ENCODE results near the gene PTDSS2.
"Not testable (repeated sequence)": the region's sequence is repeated elsewhere in the genome, so short reads cannot be mapped to it uniquely, and the experiment has no call there.

Gene PTDSS2

DNA sequence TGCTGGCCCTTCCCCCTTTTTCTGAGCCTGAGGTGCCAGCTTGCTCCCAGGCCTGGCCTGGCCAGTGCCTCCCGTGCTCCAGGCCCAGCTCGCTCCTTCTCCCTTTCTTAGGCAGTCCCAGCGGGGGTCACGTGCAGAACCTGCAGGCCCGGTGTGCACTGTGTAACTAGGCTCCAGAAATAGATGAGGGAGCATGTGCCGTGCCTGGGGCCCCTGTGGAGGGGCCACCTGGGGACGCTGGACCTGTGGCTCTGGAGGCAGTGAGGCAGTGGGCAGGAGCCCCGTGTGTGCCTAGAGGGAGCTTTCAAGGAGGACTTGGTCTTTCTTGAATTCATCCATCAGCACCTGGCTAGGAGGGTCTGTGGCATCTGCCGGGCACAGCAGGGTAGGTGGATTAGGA, 11.5 kb downstream of the PTDSS2 start:
- no peak for DNase-seq
- in situ Hi-C loops (cut with MboI; ENCODE audit: low pct_unique_long_range_greater_than_20kb, low sequenced_read_pairs) = no loop called here

DNA sequence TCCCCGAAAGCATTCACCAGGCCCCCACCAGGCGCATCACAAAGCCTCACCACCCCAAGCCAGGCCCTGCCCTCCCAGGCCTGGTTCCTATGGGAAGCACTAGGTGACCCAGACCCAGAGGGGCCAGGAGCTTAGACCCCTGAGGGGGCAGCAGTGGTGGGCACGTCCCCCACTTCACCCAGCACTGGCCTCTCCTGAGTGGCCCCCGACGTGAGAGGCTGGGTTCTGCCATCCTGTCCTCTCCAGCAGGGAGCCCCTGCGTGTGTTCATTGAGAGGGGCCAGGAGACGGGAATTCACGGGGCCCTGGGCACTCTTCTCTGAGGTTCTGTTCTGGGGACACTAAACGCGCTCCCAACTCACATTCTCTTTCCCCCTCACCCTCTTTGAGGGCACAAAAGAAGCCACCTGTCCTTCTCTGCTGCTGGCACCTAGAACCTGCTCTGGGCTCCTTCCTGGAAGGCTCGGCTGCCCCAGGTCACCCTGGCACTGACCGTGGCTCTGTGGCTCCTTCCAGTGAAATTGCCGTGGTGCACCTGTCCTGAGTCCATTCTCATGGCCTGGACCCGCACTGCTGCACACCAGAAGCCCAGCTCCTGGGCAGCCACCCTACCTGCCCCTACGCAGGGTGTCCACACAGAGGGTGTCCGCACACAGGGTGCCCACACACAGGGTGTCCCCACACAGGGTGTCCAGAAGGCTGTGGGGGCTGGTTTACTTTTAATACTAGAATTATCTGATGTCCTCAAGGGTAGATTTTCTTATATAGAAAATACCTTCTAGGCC, 12.2 kb downstream of the PTDSS2 start:
- in situ Hi-C loops (cut with MboI; ENCODE audit: low pct_unique_long_range_greater_than_20kb, low sequenced_read_pairs) = no loop called here
- no peak for DNase-seq

DNA sequence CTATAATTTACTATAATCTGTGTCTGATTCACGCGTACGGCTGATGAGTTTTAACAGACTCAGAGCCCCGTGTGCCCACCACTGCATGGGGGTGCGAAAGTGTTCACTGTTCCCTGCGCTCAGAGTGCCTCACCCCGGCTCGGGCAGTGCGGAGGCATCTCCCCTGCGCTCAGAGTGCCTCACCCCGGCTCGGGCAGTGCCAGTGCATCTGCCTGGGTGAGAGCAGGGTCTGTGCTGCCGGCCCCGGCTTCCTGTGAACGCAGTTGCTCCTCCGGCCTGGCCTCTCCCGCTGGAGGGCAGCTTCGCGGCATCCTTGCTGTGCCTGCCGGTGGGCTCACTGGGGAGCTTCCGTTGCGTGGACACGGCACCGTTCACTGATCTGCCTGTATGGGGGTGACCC, 14.2 kb downstream of the PTDSS2 start:
- DNase-seq = no peak
- in situ Hi-C loops (cut with MboI; ENCODE audit: low pct_unique_long_range_greater_than_20kb, low sequenced_read_pairs) = no loop called here

GRCh38 chr11:465896-466530, 15.9 kb downstream of the PTDSS2 start:
- in situ Hi-C loops (cut with MboI; ENCODE audit: low pct_unique_long_range_greater_than_20kb, low sequenced_read_pairs) = no loop called here
- DNase-seq = peak; percentile 72

DNA sequence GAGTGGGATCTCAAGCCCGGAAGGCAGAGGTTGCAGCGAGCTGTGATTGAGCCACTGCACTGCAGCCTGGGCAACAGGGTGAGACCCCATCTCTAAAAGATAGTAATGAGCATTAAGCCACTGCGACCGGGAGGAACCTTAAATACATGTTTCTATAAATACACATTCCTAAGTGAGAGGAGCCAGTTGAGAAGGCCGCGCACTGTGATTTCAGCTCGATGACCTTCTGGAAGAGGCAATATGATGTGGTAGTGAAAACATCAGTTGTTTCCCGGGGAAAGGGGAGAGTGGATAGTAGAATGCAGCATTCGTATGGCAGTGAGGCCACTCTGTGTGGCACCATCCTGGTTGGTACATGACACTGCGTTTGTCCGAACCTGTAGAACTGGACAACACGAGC, 18.0 kb downstream of the PTDSS2 start:
- DNase-seq = no peak
- in situ Hi-C loops (cut with MboI; ENCODE audit: low pct_unique_long_range_greater_than_20kb, low sequenced_read_pairs) = no loop called here

DNA sequence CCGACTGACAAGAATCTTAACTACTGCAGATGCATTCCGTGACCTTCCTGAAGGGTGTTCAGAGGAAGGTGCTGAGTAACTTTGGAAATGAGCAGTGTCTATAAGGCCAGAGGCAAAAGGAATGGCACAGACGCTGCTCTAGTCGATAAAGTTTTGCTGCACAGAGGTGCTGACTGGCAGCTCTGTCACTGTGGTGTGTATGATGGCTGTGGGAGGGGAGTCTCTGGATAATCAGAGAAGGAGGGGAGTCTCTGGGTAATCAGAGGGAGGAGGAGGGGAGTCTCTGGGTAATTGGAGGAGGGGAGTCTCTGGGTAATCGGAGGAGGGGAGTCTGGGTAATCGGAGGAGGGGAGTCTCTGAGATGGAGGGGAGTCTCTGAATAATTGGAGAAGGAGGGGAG, 18.4 kb downstream of the PTDSS2 start:
- in situ Hi-C loops (cut with MboI; ENCODE audit: low pct_unique_long_range_greater_than_20kb, low sequenced_read_pairs) = no loop called here
- DNase-seq = no peak

- in situ Hi-C loops (cut with MboI; ENCODE audit: low pct_unique_long_range_greater_than_20kb, low sequenced_read_pairs); DNase-seq: not testable (repeated sequence)
These were observed 19.1 kb downstream of the PTDSS2 start for GRCh38 chr11:469026-469683.

GRCh38 chr11:469684-470560, 19.8 kb downstream of the PTDSS2 start:
- no peak for DNase-seq
- in situ Hi-C loops (cut with MboI; ENCODE audit: low pct_unique_long_range_greater_than_20kb, low sequenced_read_pairs) = no loop called here

DNA sequence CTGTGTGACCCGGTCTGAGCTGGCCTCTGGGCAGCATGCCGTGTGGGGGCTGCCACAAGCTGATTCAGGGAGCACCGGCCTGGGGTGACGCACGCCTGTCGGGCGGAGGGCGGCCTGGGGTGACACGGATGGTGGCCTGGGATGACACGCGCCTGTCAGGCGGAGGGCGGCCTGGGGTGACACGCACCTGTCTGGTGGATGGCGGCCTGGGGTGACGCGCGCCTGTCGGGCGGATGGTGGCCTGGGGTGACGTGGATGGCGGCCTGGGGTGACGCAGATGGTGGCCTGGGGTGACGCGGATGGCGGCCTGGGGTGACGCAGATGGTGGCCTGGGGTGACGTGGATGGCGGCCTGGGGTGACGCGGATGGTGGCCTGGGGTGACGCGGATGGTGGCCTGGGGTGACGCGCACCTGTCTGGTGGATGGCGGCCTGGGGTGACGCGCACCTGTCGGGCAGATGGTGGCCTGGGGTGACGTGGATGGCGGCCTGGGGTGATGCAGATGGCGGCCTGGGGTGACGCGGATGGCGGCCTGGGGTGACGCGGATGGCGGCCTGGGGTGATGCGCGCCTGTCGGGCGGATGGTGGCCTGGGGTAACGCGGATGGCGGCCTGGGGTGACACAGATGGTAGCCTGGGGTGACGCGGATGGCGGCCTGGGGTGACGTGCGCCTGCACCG, 21.5 kb downstream of the PTDSS2 start:
- in situ Hi-C loops (cut with MboI; ENCODE audit: low pct_unique_long_range_greater_than_20kb, low sequenced_read_pairs) = no loop called here
- DNase-seq = no peak

- in situ Hi-C loops (cut with MboI; ENCODE audit: low pct_unique_long_range_greater_than_20kb, low sequenced_read_pairs) = no loop called here
- DNase-seq = no peak
These were observed 22.2 kb downstream of the PTDSS2 start for GRCh38 chr11:472272-472671.

- in situ Hi-C loops (cut with MboI; ENCODE audit: low pct_unique_long_range_greater_than_20kb, low sequenced_read_pairs) = no loop called here
- no peak for DNase-seq
These were observed 22.7 kb downstream of the PTDSS2 start for GRCh38 chr11:472816-473215.

DNA sequence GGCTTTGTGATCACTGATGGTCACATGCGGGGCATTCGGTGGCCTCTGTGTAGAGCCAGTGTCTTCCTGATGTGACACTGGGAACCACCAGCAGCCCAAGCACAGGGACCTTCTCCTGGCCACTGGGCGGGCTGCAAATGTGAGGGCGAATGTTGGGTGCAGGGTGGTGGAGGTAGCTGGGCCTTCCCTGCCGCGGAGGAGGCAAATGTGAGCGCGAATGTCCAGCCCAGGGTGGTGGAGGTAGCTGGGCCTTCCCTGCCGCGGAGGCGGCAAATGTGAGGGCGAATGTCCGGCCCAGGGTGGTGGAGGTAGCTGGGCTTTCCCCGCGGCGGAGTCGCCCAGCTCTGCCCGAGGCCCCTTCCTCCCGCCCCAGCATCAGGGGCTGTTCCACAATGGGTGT, 23.3 kb downstream of the PTDSS2 start:
- no peak for DNase-seq
- in situ Hi-C loops (cut with MboI; ENCODE audit: low pct_unique_long_range_greater_than_20kb, low sequenced_read_pairs) = no loop called here

- no peak for DNase-seq
- in situ Hi-C loops (cut with MboI; ENCODE audit: low pct_unique_long_range_greater_than_20kb, low sequenced_read_pairs) = no loop called here
These were observed 24.1 kb downstream of the PTDSS2 start for GRCh38 chr11:473962-474785.

- no peak for DNase-seq
- in situ Hi-C loops (cut with MboI; ENCODE audit: low pct_unique_long_range_greater_than_20kb, low sequenced_read_pairs) = no loop called here
These were observed 24.9 kb downstream of the PTDSS2 start for GRCh38 chr11:474914-475506.

DNA sequence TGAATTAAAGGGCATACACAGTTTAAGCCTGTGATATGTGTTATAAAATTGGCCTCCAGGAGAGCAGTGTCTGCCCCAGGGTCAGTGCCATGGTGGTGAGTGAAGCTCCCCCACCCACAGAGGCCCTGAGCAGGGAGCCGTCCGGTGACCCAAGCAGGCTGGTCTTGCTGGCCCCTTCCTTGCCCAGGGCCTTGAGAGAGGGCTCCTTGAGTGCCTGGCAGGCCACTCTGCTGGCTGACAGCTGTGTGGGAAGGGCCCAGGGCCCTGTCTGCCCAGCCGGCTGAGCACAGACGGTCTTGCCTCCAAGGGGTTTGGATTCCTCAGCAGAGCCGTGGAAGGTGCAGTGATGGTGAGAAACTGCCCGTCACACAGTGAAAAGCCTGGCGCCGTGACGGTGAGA, 25.9 kb downstream of the PTDSS2 start:
- in situ Hi-C loops (cut with MboI; ENCODE audit: low pct_unique_long_range_greater_than_20kb, low sequenced_read_pairs) = no loop called here
- no peak for DNase-seq

- no peak for DNase-seq
- in situ Hi-C loops (cut with MboI; ENCODE audit: low pct_unique_long_range_greater_than_20kb, low sequenced_read_pairs) = no loop called here
These were observed 26.3 kb downstream of the PTDSS2 start for GRCh38 chr11:476416-476815.

DNA sequence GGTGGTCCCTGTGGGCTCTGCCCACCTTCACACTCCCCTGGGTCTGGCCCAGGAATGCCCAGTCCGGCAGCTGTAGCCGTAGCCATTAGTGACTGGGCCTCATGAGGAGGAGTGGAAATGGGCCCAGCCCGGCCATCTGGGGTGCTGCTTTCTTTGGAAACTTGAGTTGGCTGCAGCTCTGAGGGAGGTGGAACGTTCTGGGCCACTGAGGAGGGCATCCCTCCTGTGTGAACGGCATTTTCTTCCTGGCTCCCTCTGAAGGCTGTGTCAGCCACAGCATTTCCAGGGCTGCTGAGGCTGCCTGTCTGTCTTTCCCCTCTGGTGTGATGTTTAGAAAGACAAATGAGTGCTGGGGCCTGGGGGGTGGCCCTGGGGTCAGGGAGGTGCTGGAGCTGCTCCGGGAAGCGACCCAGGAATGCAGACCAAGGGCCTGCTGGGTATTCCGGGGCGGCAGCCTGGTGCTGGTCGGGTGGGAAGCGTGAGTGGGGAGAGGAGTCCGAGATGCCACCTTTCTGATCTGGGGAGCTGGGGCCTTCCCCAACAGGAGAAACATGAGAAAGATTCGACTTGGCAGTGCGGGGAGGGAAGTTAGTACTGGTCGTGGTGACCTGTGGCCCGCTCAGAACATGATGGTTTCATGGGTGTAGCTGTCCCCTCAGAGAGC, 27.1 kb downstream of the PTDSS2 start:
- no peak for DNase-seq
- in situ Hi-C loops (cut with MboI; ENCODE audit: low pct_unique_long_range_greater_than_20kb, low sequenced_read_pairs) = no loop called here
